ENCODE data around the gene HDAC9.
A peak's percentile ranks its signal among the peaks of the same experiment; 100 is the strongest.
"Not testable (repeated sequence)": the region's sequence is repeated elsewhere in the genome, so short reads cannot be mapped to it uniquely, and the experiment has no call there.

Gene HDAC9

DNA sequence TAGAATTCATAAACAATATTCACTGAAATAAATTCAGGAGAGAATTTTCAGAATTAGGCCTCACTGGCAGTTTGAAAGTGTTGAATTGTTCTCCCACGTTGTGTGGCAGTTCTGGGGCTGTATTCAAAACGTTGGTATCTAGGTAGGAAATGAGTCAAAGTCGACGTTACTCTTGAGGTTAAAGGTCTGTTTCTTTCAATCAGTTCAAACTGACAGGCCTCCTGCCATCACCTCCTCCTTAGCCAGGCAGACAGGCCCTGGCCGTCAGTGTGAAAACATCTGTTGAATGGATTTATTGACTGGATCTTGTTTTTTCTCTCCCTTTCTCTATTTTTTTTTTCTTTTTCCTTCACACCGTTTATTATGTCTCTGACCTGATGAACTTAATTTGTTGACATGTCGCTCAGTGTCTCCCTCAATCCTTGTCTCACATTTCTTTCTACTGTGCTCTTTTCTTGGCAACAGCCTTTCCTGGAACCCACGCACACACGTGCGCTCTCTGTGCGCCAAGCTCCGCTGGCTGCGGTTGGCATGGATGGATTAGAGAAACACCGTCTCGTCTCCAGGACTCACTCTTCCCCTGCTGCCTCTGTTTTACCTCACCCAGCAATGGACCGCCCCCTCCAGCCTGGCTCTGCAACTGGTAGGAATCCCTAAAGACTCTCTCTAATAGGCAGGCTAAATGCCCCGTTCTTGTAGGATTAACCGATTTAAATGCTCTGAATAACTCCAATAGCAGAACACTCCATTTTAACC is 231.7 kb downstream of the HDAC9 start:
- DNase-seq (ENCODE audit: low spot score) = no peak

DNA sequence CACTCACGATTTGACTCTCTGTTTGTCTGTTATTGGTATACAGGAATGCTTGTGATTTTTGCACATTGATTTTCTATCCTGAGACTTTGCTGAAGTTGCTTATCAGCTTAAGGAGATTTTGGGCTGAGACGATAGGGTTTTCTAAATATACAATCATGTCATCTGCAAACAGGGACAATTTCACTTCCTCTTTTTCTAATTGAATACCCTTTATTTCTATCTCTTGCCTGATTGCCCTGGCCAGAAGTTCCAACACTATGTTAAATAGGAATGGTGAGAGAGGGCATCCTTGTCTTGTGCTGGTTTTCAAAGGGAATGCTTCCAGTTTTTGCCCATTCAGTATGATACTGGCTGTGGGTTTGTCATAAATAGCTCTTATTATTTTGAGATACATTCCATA is 240.5 kb downstream of the HDAC9 start:
- DNase-seq (ENCODE audit: low spot score) = not testable (repeated sequence)

DNA sequence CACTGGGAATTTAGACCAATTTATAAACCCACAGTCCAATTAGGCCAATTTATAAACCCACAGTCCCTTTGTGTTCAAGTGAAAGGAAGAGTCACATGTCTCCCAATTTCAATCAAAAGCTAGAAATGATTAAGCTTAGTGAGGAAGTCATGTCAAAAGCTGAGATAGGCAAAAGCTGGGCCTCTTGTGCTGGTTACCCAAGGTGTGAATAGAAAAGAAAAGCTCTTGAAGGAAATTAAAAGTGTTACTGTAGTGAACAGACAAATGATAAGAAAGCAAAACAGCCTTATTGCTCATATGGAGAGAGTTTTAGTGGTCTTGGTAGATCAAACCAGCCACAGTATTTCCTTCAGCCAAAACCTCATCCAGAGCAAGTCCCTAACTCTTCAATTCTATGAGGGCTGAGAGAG is 245.0 kb downstream of the HDAC9 start:
- DNase-seq (ENCODE audit: low spot score) = no peak

DNA sequence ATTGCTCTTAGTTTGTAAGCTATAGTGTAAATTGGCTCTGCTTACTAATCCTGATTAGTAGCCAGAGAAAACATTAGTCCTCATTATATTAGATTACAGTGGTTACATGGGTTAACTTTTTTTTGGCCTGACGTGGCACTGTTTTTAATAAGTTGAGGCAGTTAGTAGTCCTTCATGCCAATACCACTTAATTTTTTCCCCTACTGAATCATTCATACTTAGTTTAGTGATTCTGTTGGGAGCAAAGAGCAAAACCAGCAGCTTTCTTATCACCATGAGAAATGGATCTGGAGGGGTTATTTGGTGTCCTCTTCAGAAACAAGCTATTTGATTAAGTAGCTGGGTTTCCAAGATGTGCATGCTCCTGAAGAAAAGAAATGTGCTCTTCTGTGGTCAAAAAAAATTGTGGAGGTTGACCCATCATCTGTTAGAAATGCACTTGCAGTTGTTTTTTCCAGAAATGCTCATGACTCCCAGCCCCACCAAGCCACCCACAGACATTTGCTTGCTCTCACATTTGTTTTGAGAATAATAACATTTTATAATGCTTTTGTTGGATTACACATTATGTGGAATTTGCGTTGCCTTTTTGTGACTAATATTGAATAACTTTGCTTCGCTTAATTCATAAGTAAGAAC is 258.5 kb downstream of the HDAC9 start:
- DNase-seq (ENCODE audit: low spot score) = peak; percentile 75

DNA sequence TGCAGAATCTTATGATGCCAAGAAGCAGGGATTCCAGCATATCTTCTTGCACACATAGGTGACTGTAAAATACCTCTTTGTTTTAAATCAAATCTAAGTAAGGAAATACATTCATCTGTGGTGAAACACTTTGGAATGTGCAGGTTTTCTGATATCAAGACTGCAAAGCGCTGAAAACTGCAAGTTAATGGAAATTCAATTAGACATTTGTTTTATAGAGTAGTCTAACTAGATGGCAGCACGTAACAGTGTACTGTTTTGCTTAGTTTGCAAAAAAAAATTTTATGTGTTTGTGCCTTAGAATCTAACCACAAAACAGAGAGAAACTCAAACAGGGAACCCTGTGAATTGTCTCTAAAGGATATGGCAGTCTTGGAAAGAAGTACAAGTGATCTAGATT is 259.2 kb downstream of the HDAC9 start:
- DNase-seq (ENCODE audit: low spot score) = peak; percentile 15

DNA sequence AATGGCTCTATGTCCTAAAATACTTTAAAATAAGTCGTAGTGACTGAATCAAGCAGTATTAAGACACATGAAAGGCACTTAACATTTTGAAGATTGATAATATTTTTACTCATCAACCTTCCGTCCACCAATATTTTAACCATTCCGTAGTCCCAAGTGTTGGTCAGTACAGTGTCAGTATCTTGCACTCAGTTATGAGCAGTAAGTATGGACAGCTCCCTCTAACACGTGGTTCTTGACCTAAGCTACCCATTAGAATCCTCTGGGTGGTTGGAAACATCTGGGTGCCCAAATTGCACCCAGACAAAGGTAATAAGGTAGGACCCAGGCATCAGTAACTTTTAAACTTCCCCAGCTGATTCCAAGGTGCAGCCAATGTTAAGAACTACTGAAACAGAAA is 260.2 kb downstream of the HDAC9 start:
- no peak for DNase-seq (ENCODE audit: low spot score)

DNA sequence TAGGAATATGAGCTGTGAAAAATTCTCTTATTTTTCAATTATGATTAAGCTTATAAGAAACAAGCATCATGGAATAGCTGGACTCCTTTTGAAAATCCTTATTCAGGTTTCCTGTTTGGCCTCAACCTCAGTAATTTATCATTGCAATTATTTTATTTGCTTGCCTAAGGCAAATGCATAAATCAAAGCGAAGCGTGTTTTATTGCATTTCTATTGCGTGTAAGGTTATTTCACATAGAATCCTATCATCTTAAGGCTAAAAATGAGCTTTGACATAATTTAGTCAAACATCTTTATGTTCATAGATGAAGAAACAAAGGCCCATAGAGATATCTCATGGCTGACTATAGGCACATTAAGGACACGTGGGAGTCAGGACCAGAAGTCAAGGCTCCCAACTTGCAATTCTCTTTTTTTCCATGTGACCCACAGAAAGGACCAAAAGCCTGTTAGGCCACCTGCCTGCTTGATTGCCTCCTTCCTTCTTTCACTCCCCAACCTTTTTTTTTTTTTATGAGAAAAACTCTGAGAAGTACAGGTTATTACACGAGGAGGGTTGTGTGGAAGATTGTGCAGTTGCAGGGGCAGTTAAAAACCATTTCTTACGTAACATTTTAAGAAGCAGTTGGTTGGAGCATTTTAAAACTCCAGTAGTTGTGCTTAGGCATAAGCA is 261.0 kb downstream of the HDAC9 start:
- no peak for DNase-seq (ENCODE audit: low spot score)

DNA sequence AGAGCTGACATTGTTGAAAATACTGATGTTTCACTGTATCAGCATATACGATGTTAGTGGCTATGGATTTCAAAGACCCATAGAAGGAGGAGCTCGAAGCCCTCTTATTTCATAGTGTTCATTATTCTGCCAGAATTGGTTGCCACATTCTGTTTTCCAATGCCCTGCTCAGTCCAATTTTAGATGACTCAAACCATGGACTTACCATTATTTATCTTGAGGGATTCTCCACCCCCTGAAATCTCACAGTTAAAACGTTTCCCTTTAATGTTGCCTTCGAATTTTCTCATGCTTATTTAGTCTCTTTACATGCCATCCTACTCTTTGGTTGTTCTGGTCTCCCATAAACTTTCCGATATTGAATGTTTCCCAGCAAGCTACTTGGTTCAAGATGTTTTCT is 264.5 kb downstream of the HDAC9 start:
- no peak for DNase-seq (ENCODE audit: low spot score)

DNA sequence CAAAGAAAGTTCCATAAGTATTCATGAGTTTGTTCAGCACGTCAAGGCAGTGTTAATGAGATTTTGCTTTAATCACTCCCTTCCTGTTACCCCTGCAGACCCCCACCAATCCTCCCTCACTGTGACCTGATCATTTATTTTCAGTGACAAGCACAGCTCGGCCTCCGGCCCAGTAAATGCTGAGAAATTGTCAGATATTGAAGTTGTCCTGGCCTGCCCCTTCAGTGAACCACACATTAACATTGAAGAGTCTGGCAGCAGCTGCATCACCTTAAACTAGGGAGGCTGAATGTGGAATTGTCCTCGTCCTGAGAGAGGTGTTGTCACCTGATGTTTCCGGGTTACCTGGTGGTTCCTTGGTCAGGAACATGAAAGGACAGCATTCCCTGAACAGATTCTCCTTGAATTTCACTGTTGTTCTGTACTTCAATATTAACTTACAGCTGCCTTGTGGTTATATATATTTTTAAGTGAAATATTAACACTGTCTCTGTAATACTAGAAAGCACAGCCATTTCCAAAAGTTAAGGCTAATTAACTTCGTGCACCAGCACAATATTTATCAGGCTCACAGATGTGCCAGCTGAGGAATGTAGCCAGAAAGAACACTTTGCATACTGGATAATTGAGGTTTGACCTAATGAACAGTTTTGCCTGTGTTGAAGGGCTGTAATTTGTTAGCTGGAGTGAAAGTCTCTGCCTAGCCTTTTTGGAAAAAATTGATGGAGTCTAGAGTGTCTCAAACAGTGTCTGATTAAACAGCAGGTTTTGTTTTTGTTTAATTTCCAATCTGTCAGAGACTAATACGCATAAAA is 265.3 kb downstream of the HDAC9 start:
- DNase-seq (ENCODE audit: low spot score) = no peak

DNA sequence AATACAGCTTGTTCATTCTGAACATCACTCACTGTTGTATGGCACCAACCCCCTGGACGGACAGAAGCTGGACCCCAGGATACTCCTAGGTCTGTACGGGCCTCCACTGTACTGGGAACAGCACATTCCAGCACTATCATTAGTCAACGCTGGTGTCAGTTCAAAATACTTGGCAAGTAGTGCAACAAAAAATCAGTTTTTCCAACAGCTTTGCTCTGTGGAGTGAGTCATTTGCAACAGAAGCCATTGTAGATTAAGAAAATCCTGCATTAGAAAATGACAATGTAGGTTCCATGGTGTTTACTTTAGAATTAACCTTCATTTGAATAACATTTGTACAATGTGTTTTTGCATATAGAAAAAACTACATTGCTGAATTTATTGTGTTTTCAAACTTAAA is 266.6 kb downstream of the HDAC9 start:
- DNase-seq (ENCODE audit: low spot score) = peak; percentile 69

DNA sequence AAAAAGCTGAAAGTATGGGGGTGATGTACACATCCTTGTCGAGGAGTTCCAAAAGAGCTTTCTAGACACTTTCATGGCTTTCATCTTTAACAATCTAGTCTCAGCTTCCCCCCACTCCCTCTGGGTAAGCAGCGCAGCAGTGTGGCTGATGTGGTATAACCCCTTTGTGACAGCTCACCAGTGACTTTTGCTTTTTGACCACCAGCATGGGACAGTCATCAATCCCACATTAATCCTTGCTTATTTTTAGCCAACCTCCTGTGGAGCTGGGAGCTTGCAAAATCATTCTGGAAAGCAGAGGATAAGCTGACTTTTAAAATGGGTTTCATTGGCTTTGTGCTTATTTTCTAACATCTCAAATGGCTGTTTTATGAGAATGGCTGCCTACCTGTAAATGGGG is 272.7 kb downstream of the HDAC9 start:
- peak; percentile 20 for DNase-seq (ENCODE audit: low spot score)

DNA sequence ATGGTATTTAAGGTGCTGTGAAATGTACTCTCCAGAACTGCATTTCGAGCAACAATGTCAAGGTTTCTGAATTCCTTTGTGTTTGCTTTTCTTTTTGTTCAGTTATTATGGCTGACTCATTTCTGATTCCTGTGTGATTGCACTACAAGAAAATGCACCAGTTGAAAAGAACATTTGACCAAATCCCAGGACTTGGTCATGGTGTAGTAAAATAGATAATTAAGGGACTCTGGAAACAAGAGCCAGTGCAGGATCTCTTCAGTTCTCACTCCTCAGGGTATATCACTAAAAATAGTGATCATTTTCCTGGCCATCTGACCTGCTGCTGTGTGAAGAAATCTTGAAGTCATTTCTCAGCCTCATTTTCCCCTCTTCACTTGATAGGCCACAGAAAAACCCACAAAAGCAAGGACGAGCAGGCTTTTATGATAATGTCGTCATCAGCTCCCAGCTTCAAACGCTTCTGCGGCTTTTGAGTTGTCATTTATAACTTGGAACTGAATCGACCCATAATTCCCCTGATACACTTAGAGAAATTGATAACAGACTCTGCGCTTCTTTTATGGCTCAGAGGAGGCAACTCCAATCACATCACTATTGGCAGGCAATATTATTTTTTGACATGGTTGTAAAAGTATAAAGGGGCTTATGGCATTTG is 274.7 kb downstream of the HDAC9 start:
- DNase-seq (ENCODE audit: low spot score) = peak; percentile 59

DNA sequence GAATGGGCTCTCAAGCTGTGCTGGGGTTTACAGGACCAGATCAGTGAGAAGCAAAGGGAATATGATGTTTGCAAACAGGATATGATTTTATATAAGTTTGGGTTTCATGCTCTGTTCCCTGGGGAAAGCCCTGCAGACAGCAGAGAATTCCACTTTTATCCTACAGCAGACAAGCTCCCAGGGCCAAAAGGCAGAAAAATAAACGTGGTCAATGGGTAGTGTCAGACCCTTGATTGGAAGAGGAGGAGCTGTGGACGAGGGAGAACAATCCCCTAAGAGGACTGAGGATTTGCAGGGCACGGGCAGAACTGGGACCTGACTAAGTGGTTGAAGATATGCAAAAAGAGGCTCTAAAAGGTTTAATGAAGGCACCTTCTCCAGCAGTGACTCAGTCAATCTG is 275.3 kb downstream of the HDAC9 start:
- DNase-seq (ENCODE audit: low spot score) = no peak

DNA sequence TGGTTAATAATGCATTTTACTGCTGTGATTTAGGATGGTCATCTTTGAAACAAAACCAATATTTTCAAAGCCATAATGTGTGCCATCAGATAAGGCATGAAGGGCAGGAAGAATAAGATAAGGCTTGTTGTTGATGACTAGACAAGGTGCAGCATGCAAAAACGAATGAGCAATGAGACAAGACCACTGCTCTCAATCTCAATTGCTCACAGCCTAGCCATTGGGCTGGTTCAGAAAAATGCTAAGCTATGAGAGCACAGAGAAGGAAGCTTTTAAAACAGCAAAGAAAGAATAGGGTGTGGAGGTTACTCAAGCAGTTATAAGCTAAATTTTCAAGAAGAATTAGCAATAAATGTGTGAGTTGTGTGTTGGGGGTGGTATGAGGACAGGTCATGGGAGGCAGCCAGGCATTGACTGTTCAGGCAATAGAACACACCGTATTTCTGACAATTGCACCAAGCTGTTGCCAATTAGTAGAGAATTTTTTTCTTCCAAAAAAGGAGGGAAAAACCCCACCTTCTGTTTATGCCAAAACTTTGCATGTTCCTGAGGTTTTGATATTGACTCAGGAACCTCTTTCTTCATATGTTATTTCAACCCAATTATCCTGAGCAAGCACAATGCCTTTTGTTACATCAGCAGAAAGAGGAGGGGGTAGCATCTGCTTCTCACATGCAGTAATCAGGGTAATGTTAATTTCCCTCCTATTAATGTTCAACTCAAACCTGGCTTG is 276.5 kb downstream of the HDAC9 start:
- DNase-seq (ENCODE audit: low spot score) = no peak

DNA sequence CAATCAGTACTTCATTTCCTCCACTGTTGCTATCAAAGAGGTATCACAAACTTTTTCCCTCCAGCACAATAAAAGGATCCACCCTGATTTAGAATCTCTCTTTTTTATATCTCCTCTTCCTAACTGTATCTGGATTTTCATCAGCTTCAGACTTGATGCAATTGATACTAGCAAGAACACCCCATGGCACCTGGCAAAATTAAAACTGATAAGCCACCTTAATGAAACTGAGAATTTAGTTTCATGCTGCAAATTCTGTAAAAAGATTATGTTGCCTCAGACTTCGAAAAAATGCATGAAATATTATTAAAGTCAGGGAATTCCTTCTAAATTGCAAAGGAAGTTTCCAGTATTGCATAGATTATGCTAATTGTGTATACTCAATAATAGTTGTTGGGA is 277.0 kb downstream of the HDAC9 start:
- no peak for DNase-seq (ENCODE audit: low spot score)

DNA sequence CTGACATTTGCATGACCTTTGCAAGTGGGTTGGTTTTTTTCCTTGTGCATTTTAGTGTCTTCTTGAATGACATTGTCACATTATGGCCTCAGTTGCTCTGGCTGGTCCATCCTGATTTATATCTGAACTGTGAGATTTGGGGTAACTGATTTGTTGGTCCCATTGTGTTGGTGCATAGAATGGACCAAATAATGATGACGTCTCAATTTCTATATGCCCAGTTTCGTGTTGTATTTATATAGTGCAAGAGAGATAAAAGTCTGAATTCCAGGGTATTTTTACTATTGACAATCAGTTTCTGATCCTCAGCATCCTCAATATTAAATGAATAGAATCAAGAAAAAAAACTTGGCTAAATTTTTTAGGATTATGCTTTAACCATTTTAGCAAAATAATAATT is 281.8 kb downstream of the HDAC9 start:
- no peak for DNase-seq (ENCODE audit: low spot score)

DNA sequence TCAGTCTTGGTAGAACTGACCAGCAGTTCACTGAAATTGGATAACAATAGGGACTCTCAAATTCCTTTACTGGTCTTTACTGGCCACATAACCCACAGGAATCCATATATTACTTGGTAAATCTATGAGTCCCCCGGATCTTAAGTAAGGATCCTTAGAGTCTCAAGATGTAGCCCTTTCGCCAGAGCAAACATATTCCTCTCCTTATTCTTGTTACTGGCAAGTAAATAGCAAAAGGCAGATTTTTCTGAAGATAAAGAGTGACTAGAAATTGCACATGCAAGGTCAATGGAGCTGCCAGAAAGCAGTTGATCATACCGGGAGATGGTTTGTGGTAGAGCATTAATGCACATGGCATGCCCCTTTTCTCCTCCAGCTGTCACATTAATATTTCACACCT is 283.0 kb downstream of the HDAC9 start:
- peak; percentile 21 for DNase-seq (ENCODE audit: low spot score)

DNA sequence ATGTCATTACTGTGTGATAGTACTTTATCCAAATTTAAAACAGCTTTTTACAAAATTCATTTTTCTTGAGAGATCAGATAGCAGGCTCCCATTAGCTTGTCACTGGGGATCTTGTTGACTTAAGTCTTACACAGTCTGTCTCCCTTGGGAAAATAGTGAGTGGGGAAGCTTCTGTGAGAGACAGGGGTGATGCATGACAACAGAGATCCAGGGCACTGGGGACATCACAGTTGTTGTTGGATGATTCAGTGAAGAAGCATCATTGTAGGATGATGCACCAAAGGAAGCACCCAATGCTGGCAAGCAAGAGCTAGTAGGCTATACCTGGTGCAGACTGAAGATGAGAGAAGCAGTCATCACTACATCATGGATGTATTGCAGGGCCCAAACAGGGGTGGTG is 284.7 kb downstream of the HDAC9 start:
- DNase-seq (ENCODE audit: low spot score) = no peak

DNA sequence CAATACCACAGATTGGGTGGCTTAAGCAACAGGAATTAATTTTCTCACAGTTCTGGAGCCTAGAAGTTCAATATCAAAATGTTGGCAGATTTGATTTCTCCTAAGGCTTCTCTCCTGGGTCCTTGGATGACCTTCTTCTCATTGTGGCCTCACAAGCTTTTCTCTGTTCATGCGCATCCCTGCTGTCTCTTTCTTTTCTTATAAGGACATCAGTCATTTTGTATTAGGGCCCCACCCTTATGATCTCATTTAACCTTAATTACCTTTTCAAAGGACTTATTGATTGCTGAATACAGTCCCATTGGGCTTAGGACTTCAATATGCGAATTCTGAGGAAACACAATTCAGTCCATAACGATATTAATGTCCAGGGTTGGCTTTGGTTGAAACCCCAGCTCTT is 285.4 kb downstream of the HDAC9 start:
- DNase-seq (ENCODE audit: low spot score) = no peak

DNA sequence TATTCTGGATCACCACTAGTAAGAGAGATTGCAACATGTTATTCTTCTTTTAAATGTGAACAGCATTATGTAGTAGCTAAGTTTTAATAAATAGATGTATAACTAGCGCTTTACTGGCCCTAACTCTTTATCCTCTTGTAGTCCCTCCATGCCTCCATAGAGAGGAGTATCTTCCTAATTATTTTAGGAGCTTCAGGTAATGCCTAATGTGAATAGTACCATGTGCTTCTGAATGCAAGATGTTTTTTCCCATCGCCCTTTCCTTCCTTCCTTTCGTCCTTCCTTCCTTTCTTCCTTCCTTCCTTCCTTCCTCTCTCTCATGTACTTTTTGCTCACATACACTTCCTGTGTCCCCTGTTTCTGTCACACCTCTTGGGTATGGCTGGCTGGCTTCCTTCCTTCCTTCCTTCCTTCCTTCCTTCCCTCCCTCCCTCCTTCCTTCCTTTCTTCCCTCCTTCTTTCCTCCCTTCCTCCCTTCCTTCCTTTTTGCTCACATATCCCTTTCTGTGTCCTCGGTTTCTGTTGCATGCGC is 290.7 kb downstream of the HDAC9 start:
- no peak for DNase-seq (ENCODE audit: low spot score)

DNA sequence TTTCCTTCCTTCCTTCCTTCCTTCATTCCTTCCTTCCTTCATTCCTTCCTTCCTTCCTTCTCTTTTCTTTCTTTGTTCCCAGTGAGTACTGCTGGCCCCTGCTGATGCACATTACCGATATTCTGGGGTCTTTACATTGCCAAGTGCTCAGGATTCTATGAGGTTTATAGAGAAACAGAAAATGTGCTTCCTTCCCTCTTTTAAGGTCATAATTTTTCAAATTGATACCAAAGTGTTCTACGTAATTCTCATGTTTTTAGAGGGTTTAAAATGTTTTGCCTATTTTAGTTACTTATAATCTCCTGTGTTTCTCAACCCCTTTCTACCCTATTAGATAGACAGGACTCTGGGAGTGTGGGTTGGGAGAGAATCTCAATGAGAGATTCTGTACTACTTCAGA is 291.2 kb downstream of the HDAC9 start:
- no peak for DNase-seq (ENCODE audit: low spot score)
